Activated B cell treated with CpG ODN at 0.5 μM for 24 hours (primary cell): ENCODE data around the gene TRAPPC3L. TPM values are rescaled to one million over a fixed set of nuclear protein-coding genes. Genes with fewer than 3 reads are reported as not detected.

Source experiments
- ATAC-seq: fragments of 200-7000 bp; cut with Tn5 transposase; one replicate; pipeline ENCODE4 v1.10.0; 2021; ENCODE audit warnings: low read depth, mild to moderate bottlenecking, moderate library complexity
- CTCF ChIA-PET: fragments of 350-600 bp; sonication (Branson Sonifier 250); formaldehyde crosslinking; loops from one replicate; lab custom pipeline; 2021; ENCODE audit warnings: antibody characterized with exemption; lab: Charles Lee
- POLR2A ChIA-PET: fragments of 350-600 bp; sonication (Branson Sonifier 250); formaldehyde crosslinking; loops from one replicate; lab custom pipeline; 2021; ENCODE audit warnings: antibody characterized with exemption; lab: Charles Lee
- DNase-seq: peaks from one replicate; pipeline ENCODE4 v3.0.0; 2022
- H3K27ac Mint-ChIP-seq: one replicate; pipeline ENCODE4 v1.8.0; 2020; ENCODE audit warnings: mixed read lengths
- H3K27me3 Mint-ChIP-seq: one replicate; pipeline ENCODE4 v1.8.0; 2021; ENCODE audit warnings: mixed read lengths
- H3K36me3 Mint-ChIP-seq: one replicate; pipeline ENCODE4 v1.8.0; 2021; ENCODE audit warnings: low read depth, mixed read lengths
- H3K4me1 Mint-ChIP-seq: one replicate; pipeline ENCODE4 v1.8.0; 2021; ENCODE audit warnings: mixed read lengths
- H3K4me3 Mint-ChIP-seq: one replicate; pipeline ENCODE4 v1.8.0; 2020; ENCODE audit warnings: mild to moderate bottlenecking, mixed read lengths
- H3K9me3 Mint-ChIP-seq: one replicate; pipeline ENCODE4 v1.8.0; 2020; ENCODE audit warnings: mixed read lengths
- CTCF ChIP-seq: fragments of 200-600 bp; IDR thresholded peaks from one replicate; pipeline ENCODE4 v1.8.0; 2022; ENCODE audit warnings: antibody characterized with exemption, mild to moderate bottlenecking
- intact Hi-C: fragments of 100-400 bp; cut with micrococcal nuclease; formaldehyde crosslinking; loops from one replicate; pipeline ENCODE4 v1.15.1; 2024
- total RNA-seq: library from RNA; stranded (reverse); gene quantifications from 2 replicates; pipeline ENCODE4 v1.2.3, GENCODE V29; 2022

Gene TRAPPC3L
- total RNA-seq, 1 donor from 2014 or later, result not detected

GRCh38 chr6:116553451-116553850 is 8.0 kb upstream of the TRAPPC3L start, which contains the start of gene CALHM4:
Gene CALHM4 (plus strand): TSS chr6:116553751. CDS start chr6:116553794, 43 bp downstream.
- Mint-ChIP-seq H3K36me3 (no peaks in the 10 kb centered on the region), H3K27me3 (peaks cover 11% of the 10 kb centered on the region), H3K9me3 (no peaks in the 10 kb centered on the region), H3K4me1 (no peaks in the 10 kb centered on the region), H3K4me3 (no peak within 1 kb of the TSS), H3K27ac (no peak within 1 kb of the TSS)
- CTCF ChIA-PET, result interaction anchor here (0.8 kb wide), 1 partner anchor 266 kb away, joined by 3 read pairs; no protein-coding TSS in a partner anchor
- DNase-seq, result no peak
- intact Hi-C loops, result no loop called here
- POLR2A ChIA-PET, result no interaction called here
- ATAC-seq, result no peak
- TF ChIP-seq CTCF, result no peak

GRCh38 chr6:116550796-116551195 is 5.3 kb upstream of the TRAPPC3L start:
- no peaks in the 10 kb centered on the region for H3K9me3 Mint-ChIP-seq
- H3K4me3 Mint-ChIP-seq, result no peak overlapping the region
- intact Hi-C loops, result no loop called here
- CTCF ChIA-PET, result interaction anchor here (1.0 to 1.2 kb wide), 2 partner anchors 10 to 19 kb away, joined by 3 read pairs; no protein-coding TSS in a partner anchor
- POLR2A ChIA-PET, result no interaction called here
- DNase-seq, result no peak
- peaks cover 11% of the 10 kb centered on the region for H3K27me3 Mint-ChIP-seq
- no peaks in the 10 kb centered on the region for H3K4me1 Mint-ChIP-seq
- H3K36me3 Mint-ChIP-seq, result no peaks in the 10 kb centered on the region
- ATAC-seq, result no peak
- TF ChIP-seq CTCF, result no peak
- H3K27ac Mint-ChIP-seq, result no peak overlapping the region

- H3K9me3 Mint-ChIP-seq, result no peaks in the 10 kb centered on the region
- DNase-seq (no peak), ATAC-seq (no peak)
- intact Hi-C loops, result no loop called here
- peaks cover 15% of the 10 kb centered on the region for H3K27me3 Mint-ChIP-seq
- no peak overlapping the region for H3K4me3 Mint-ChIP-seq
- no peak for TF ChIP-seq CTCF
- no peaks in the 10 kb centered on the region for H3K4me1 Mint-ChIP-seq
- POLR2A ChIA-PET, result interaction anchor here (0.6 kb wide), 1 partner anchor 268 kb away, joined by 3 read pairs; the partner anchor contains the start of gene TSPYL1
- CTCF ChIA-PET, result interaction anchor here (1.3 kb wide), 1 partner anchor 14 kb away, joined by 4 read pairs; no protein-coding TSS in a partner anchor
- H3K36me3 Mint-ChIP-seq, result no peaks in the 10 kb centered on the region
- H3K27ac Mint-ChIP-seq, result no peak overlapping the region
Observed at GRCh38 chr6:116547358-116547757, 1.9 kb upstream of the TRAPPC3L start.

GRCh38 chr6:116543149-116543548 is 2.3 kb downstream of the TRAPPC3L start:
- DNase-seq, result no peak
- H3K9me3 Mint-ChIP-seq, result no peaks in the 10 kb centered on the region
- ChIA-PET POLR2A (no interaction called here), CTCF (interaction anchor here (2.8 to 7.1 kb wide), 2 partner anchors 18 to 255 kb away, joined by 18 to 37 read pairs; no protein-coding TSS in a partner anchor)
- H3K27ac Mint-ChIP-seq, result no peak overlapping the region
- H3K27me3 Mint-ChIP-seq, result peaks cover 18% of the 10 kb centered on the region
- no peaks in the 10 kb centered on the region for H3K4me1 Mint-ChIP-seq
- no peaks in the 10 kb centered on the region for H3K36me3 Mint-ChIP-seq
- ATAC-seq, result no peak
- no peak overlapping the region for H3K4me3 Mint-ChIP-seq
- intact Hi-C loops, result no loop called here
- TF ChIP-seq CTCF, result no peak

- no peak for TF ChIP-seq CTCF
- CTCF ChIA-PET, result interaction anchor here (1.0 to 7.1 kb wide), 3 partner anchors 19 to 326 kb away, joined by 3 to 37 read pairs (median 18); no protein-coding TSS in a partner anchor
- Mint-ChIP-seq H3K4me1 (no peaks in the 10 kb centered on the region), H3K27ac (no peak overlapping the region), H3K4me3 (no peak overlapping the region), H3K9me3 (no peaks in the 10 kb centered on the region), H3K27me3 (peaks cover 18% of the 10 kb centered on the region), H3K36me3 (no peaks in the 10 kb centered on the region)
- POLR2A ChIA-PET, result no interaction called here
- ATAC-seq (no peak), DNase-seq (no peak)
- intact Hi-C loops, result no loop called here
Observed at GRCh38 chr6:116542426-116542825, 3.1 kb downstream of the TRAPPC3L start.
